Smooth muscle cell (in vitro differentiated cells): ENCODE data around the gene CLK3. TPM values are rescaled to one million over a fixed set of nuclear protein-coding genes. Genes with fewer than 3 reads are reported as not detected.

Source experiments
- DNase-seq: peaks from one replicate; lab custom pipeline; 2025; ENCODE audit not compliant: unreplicated experiment; lab: John Stamatoyannopoulos, UW
- H2AFZ ChIP-seq: fragments of 200-600 bp; sonication (generic); 2 replicates; pipeline ENCODE4 v1.6.0; 2016; ENCODE audit warnings: antibody characterized with exemption, low read depth, mild to moderate bottlenecking
- H3F3A ChIP-seq: fragments of 200-600 bp; sonication (generic); 2 replicates; pipeline ENCODE4 v1.6.0; 2017; ENCODE audit warnings: antibody characterized with exemption, low read depth
- H3K27ac ChIP-seq: fragments of 200-600 bp; sonication (generic); 2 replicates; pipeline ENCODE4 v1.5.1; 2016; ENCODE audit warnings: low read depth, mild to moderate bottlenecking
- H3K27me3 ChIP-seq: fragments of 200-600 bp; sonication (generic); 2 replicates; pipeline ENCODE4 v1.6.1; 2016; ENCODE audit warnings: low read depth, mild to moderate bottlenecking
- H3K36me3 ChIP-seq: fragments of 200-600 bp; sonication (generic); 2 replicates; pipeline ENCODE4 v1.5.1; 2016; ENCODE audit warnings: low read depth
- H3K4me1 ChIP-seq: fragments of 200-600 bp; sonication (generic); 2 replicates; pipeline ENCODE4 v1.5.1; 2016; ENCODE audit warnings: low read depth
- H3K4me2 ChIP-seq: fragments of 200-600 bp; sonication (generic); 2 replicates; pipeline ENCODE4 v1.6.0; 2016; ENCODE audit warnings: mild to moderate bottlenecking
- H3K4me3 ChIP-seq: fragments of 200-600 bp; sonication (generic); 2 replicates; pipeline ENCODE4 v1.5.1; 2016; ENCODE audit warnings: mild to moderate bottlenecking
- H3K79me2 ChIP-seq: fragments of 200-600 bp; sonication (generic); 2 replicates; pipeline ENCODE4 v1.6.0; 2016; ENCODE audit warnings: low read depth, mild to moderate bottlenecking
- H3K9ac ChIP-seq: fragments of 200-600 bp; sonication (generic); 2 replicates; pipeline ENCODE4 v1.6.0; 2016; ENCODE audit warnings: low read depth
- H3K9me3 ChIP-seq: fragments of 200-600 bp; sonication (generic); replicated peaks from 2 replicates; pipeline ENCODE4 v1.5.1; 2016; ENCODE audit warnings: low read depth
- H4K20me1 ChIP-seq: fragments of 200-600 bp; sonication (generic); 2 replicates; pipeline ENCODE4 v1.6.0; 2016; ENCODE audit warnings: low read depth
- CTCF ChIP-seq: fragments of 200-600 bp; sonication (generic); IDR thresholded peaks from 2 replicates; pipeline ENCODE4 v1.5.1; 2017; ENCODE audit warnings: borderline replicate concordance, mild to moderate bottlenecking, antibody characterized with exemption; ENCODE audit not compliant: insufficient read depth, poor library complexity, severe bottlenecking
- WGBS: methylation state at CpG from one replicate; pipeline ENCODE4 v1.1.7; 2016; ENCODE audit warnings: low lambda C conversion rate; 5-methylcytosine and 5-hydroxymethylcytosine counted together
- polyA plus RNA-seq: library from polyadenylated mRNA; unstranded; fragments of >200 nt; fragmentation: Nextera tagmentation; extraction: Ambion mirVana; gene quantifications from 2 replicates; pipeline ENCODE4 v1.2.1, GENCODE V29; 2016
- total RNA-seq: library from RNA; depleted of rRNA; stranded (reverse); fragments of >200 nt; gene quantifications from 2 replicates; pipeline ENCODE4 v1.2.3, GENCODE V29; 2014

The CLK3 gene
- total and polyA plus RNA-seq, 2 experiments from 2014 or later, result 68.8 to 105 TPM

- Histone ChIP-seq H3K79me2 (no peaks in the 10 kb centered on the region), H3K9ac (no peak overlapping the region), H3K4me3 (no peak overlapping the region), H3K36me3 (no peaks in the 10 kb centered on the region), H3K4me1 (no peaks in the 10 kb centered on the region), H3F3A (peaks cover 4% of the 10 kb centered on the region), H3K4me2 (no peak overlapping the region), H3K9me3 (no peaks in the 10 kb centered on the region), H4K20me1 (peaks cover 89% of the 10 kb centered on the region), H2AFZ (no peak overlapping the region), H3K27me3 (no peaks in the 10 kb centered on the region), H3K27ac (no peak overlapping the region)
- DNase-seq, result no peak
- no peak for TF ChIP-seq CTCF
- WGBS, result 88% methylated on average over 3 of the region's 3 CpGs
Measured at GRCh38 chr15:74631087-74631385, 15.4 kb downstream of the CLK3 start.

- Histone ChIP-seq H3K27ac (no peak overlapping the region), H3K27me3 (no peaks in the 10 kb centered on the region), H3K4me2 (no peak overlapping the region), H3K9ac (no peak overlapping the region), H3F3A (peaks cover 4% of the 10 kb centered on the region), H3K4me1 (no peaks in the 10 kb centered on the region), H3K4me3 (no peak overlapping the region), H3K79me2 (no peaks in the 10 kb centered on the region), H2AFZ (no peak overlapping the region), H4K20me1 (peaks cover 89% of the 10 kb centered on the region), H3K36me3 (no peaks in the 10 kb centered on the region), H3K9me3 (no peaks in the 10 kb centered on the region)
- no peak for DNase-seq
- WGBS, result 88% methylated on average over 3 of the region's 3 CpGs
- TF ChIP-seq CTCF, result no peak
Measured at GRCh38 chr15:74631408-74631807, 15.8 kb downstream of the CLK3 start.

GRCh38 chr15:74631935-74632560 is 16.4 kb downstream of the CLK3 start:
- peaks cover 4% of the 10 kb centered on the region for H3F3A ChIP-seq
- WGBS, result 74% methylated on average over 8 of the region's 8 CpGs
- no peaks in the 10 kb centered on the region for H3K27me3 ChIP-seq
- no peak overlapping the region for H2AFZ ChIP-seq
- H3K9ac ChIP-seq, result no peak overlapping the region
- DNase-seq, result no peak
- H4K20me1 ChIP-seq, result peaks cover 87% of the 10 kb centered on the region
- H3K4me1 ChIP-seq, result no peaks in the 10 kb centered on the region
- no peaks in the 10 kb centered on the region for H3K79me2 ChIP-seq
- H3K36me3 ChIP-seq, result no peaks in the 10 kb centered on the region
- no peak overlapping the region for H3K4me3 ChIP-seq
- peak; percentile 65 for TF ChIP-seq CTCF
- H3K9me3 ChIP-seq, result no peaks in the 10 kb centered on the region
- no peak overlapping the region for H3K4me2 ChIP-seq
- no peak overlapping the region for H3K27ac ChIP-seq

GRCh38 chr15:74632601-74633000 is 17.0 kb downstream of the CLK3 start:
- TF ChIP-seq CTCF, result no peak
- H3K4me1 ChIP-seq, result no peaks in the 10 kb centered on the region
- H4K20me1 ChIP-seq, result peaks cover 86% of the 10 kb centered on the region
- H3K9me3 ChIP-seq, result no peaks in the 10 kb centered on the region
- no peak overlapping the region for H3K9ac ChIP-seq
- WGBS, result 96% methylated on average over 9 of the region's 9 CpGs
- no peaks in the 10 kb centered on the region for H3K27me3 ChIP-seq
- H3K79me2 ChIP-seq, result no peaks in the 10 kb centered on the region
- no peaks in the 10 kb centered on the region for H3K36me3 ChIP-seq
- H3K4me2 ChIP-seq, result no peak overlapping the region
- H3K27ac ChIP-seq, result no peak overlapping the region
- H3F3A ChIP-seq, result peaks cover 4% of the 10 kb centered on the region
- DNase-seq, result no peak
- H3K4me3 ChIP-seq, result no peak overlapping the region
- no peak overlapping the region for H2AFZ ChIP-seq
